Measurements from ENCODE around the gene ST8SIA2.

DNA sequence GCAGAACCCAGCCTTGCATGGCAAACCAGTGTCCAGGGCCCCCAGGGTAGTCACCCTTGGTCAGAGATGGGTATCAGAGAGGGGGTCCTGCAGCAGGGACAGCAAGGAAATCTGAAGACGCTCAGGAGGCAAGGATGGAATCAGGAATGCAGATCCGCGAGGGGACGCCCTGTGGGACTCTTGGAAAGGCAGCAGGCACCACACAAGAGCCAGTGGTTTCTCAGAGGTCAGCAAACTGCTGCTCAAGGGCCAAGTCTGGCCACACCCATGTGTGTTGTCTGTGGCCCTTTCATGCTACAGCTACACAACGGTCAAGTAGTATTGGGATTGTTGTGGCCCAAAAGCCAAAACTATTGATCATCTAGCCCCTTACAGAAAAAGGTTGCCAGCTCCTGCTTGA, 69.7 kb downstream of the ST8SIA2 start:
- TF ChIP-seq CTCF (tag by site-specific recombination; IDR thresholded peaks at IDR 0.05) (no peak), ZNF600 (tag by site-specific recombination; IDR thresholded peaks at IDR 0.05) (no peak), IKZF3 (tag by site-specific recombination; IDR thresholded peaks at IDR 0.05) (no peak), ZNF704 (tag by site-specific recombination; IDR thresholded peaks at IDR 0.05) (no peak), ZNF664 (tag by site-specific recombination; IDR thresholded peaks at IDR 0.05) (no peak), ZIC2 (tag by site-specific recombination; IDR thresholded peaks at IDR 0.05) (no peak), ZNF221 (tag by site-specific recombination; IDR thresholded peaks at IDR 0.05; ENCODE audit: borderline replicate concordance) (no peak), YY1 (tag by site-specific recombination; IDR thresholded peaks at IDR 0.05) (no peak), ZBTB7A (tag by site-specific recombination; IDR thresholded peaks at IDR 0.05; ENCODE audit: low read depth) (no peak), ZNF18 (tag by site-specific recombination; IDR thresholded peaks at IDR 0.05) (no peak), ZNF26 (tag by site-specific recombination; IDR thresholded peaks at IDR 0.05) (no peak), ZNF311 (tag by site-specific recombination; IDR thresholded peaks at IDR 0.05; ENCODE audit: borderline replicate concordance) (no peak), TCF7L2 (IDR thresholded peaks at IDR 0.05; ENCODE audit: borderline replicate concordance, low read depth, low read length) (no peak), REST (tag by site-specific recombination; IDR thresholded peaks at IDR 0.05) (no peak)
